GM21717 (cell line): ENCODE data around the gene TBCEL.
"Not testable (repeated sequence)": the region's sequence is repeated elsewhere in the genome, so short reads cannot be mapped to it uniquely, and the experiment has no call there.

ENCODE experiments used
- ATAC-seq: cut with Tn5 transposase; IDR thresholded peaks from one replicate; pipeline ENCODE4 v1.9.1; 2021; ENCODE audit warnings: mild to moderate bottlenecking, moderate library complexity; ENCODE audit not compliant: unreplicated experiment

Gene TBCEL, protein sequence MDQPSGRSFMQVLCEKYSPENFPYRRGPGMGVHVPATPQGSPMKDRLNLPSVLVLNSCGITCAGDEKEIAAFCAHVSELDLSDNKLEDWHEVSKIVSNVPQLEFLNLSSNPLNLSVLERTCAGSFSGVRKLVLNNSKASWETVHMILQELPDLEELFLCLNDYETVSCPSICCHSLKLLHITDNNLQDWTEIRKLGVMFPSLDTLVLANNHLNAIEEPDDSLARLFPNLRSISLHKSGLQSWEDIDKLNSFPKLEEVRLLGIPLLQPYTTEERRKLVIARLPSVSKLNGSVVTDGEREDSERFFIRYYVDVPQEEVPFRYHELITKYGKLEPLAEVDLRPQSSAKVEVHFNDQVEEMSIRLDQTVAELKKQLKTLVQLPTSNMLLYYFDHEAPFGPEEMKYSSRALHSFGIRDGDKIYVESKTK

DNA sequence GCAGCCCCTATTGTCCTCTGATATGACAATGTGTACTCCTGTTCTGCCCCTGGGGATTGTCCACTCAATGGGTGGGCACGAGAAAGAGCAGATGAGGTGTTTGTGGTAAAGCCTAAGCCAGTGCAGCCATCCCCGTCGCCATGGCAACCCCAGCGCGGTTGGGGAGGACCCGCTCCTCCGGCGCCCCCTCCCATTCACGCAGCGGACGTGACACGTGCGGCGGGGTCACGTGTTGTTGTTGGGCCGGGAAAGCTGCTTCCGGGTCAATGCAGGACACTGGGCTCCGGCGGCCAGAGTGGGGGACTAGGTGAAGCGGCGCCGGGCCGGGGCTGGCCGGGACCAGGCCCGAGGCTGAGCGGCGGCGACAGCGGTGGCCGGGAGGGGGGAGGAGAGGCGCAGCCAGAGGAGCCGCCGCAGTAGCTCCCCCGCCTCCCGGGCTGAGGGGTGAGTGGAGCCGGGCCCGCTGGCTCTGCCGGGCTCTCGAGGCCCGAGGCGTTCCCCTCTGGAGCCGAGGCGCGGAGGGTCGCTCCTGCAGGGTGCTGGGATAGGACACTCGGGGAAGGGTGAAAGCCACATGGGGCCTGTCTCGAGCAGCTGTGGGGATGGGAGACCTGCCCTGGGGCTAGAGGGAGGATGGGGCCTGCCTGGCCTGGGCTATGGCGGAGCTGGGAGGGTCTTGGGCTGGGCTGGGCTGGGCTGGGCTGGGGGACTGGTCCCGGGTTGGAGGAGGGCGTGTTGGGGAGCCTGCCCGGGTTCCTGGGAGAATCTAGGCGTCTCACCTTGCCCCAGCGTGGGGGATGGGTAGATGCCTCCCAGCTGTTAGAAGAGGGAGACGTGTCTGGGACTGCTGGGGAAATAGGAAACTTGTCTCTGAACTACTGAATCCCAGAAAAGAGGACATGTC lies at the start of gene TBCEL:
Gene TBCEL, plus strand, starts transcription at position 255 of the 904 bp plus-strand sequence. CDS start 21,589 bp downstream, outside the sequence.
- peak; percentile 94 for ATAC-seq

DNA sequence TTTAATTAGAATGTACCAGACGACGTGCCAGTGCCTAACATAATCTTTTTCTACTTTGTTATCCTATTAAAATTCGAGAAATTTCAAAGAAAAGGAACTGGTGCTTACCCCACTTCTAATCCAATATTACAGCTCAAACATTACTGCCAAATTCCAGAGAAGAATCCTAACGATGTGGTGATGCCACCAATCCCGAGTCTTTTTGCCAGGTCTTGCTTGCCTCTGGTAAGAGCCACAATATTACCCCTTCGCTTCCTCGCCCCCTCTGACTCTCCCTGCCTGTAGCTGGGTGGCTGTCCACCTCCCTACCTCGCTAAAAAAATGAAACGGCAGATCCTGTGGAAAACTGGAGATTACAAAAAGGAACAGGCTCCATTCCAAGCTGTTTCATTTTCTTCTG lies 49.4 kb upstream of the TBCEL start:
- ATAC-seq, result no peak

DNA sequence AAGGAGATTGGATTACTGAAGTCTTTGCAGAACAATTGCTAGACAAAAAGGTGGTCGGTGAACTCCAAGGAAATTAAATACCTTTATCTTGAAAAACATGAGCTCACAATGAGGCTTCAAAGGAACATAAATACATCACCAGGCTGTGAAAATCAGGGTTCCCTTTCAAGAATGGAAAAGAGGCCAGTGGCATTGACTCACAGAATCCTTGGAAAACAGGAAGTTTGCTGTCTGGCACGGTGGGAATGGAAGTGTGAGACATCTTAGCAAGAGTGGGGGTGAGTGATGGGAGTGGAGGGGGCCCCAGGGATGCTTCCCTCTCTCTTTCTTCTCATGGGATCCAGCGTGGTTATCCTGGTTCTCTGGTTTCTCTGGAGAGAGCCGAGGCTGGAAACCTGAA lies 48.9 kb upstream of the TBCEL start:
- ATAC-seq, result no peak

DNA sequence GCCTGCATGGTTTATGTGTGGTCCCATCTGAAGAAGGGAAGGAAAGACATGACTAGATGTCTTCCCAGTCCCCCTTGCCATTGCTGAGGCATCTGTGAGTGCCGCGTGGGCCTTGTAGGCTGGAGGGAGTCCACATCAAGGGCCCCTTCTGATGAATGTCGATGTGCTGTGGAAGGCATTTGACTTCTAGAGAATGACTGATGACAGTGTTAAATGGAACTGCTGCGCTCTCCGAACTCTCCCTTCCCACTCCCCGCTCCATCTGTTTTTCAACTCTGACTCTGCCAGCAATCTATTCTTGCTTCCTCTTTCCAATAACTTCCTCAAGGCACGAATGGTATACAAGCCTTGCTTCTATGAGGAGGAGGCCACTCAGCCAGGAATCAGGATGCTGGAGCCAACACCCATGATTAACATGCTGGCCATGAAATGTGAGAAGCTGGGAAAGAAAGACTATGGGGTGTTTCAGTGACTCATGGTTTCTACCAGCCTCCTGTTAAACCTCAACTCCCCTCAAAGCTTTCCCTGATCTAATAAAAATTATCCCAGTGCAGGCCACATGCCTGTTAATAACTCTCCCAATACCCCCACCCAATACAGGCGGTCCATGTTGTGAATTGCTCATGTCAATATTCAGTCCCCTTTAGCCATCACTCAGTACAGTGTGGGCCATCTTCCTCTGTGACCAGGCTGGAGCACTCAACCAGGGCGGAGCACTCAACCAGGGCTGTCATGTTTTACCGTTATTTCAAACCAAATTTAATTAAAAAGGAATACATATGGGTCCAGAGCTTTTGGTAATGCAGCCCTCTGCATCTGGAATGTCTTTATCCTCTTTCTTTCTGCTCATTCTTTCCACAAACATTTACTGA lies 46.4 kb upstream of the TBCEL start:
- ATAC-seq, result no peak

DNA sequence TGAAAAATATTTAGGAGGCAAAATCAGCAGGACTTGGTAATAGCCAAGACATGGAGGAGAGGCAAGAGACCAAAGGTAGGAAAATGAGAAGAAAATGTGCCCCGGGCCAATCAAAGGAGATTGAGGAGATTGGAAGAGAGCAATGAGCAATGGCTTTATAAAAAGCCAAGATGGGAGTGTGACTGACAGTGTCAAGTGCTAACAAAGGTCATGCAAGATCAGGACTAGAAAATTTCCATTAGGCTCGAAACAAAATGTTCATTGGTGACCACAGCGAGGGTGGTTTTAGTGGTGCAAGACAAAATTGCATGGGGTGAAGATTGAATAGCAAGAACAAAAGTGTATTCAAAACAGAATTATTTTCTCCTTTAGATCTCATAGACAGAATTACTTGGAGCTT lies 45.2 kb upstream of the TBCEL start:
- ATAC-seq, result no peak

DNA sequence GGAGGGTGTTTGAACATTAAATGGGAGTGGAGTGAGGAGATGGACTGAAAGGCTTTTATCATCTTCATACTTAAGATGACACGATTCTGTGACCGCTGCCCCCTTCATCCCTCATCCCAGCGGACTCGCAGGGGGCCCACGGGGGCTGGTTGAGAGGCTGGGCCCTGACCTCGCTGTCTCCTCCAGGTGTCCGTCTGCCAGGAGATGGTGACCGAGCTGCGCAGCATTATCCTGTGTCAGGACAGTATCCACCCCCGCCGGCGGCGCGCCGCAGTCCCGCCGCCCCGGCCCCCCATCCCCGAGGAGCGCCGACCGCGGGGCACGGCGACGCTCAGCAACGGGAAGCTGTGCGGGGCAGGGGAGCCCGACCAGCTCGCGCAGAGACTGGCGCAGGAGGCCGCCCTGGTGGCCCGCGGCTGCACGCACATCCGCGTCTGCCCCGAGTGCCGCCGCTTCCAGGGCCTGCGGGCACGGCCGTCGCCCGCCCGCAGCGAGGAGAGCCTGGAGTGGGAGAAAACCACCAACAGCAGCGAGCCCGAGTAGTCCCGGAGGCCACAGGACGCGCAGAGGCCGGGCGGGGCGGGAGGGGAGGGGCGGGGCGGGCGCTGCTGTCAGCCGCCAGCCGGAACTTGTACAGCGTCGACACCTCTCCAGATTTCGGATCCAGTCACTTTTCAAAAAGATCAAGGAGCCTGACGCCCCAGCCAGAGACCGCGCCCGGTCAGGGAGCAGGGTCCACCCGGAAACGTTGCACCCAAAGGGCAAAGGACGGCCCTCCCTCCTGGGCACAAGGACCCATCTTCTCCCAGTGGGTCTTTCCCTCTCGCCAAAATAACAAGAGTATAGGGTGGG lies 38.0 kb upstream of the TBCEL start:
- no peak for ATAC-seq

DNA sequence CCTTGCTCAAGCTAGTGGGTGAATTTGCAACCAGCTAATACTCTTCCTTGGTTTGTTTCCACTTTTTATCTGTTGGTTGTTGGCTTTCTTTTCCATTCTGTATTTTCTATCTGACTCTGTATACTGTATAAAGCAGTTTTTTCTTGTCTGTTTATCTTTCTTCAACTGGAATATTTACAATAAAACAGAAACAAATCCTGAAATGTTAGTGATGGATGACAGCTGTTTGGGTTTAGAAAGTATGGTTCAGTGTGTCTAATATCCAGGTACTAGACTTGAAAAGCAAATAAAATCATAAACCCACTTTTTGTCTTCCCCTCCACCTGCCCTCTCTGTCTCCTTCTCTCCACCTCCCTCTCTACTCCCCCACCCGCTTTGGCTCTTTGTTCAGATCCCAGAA lies 35.3 kb upstream of the TBCEL start:
- ATAC-seq, result no peak

DNA sequence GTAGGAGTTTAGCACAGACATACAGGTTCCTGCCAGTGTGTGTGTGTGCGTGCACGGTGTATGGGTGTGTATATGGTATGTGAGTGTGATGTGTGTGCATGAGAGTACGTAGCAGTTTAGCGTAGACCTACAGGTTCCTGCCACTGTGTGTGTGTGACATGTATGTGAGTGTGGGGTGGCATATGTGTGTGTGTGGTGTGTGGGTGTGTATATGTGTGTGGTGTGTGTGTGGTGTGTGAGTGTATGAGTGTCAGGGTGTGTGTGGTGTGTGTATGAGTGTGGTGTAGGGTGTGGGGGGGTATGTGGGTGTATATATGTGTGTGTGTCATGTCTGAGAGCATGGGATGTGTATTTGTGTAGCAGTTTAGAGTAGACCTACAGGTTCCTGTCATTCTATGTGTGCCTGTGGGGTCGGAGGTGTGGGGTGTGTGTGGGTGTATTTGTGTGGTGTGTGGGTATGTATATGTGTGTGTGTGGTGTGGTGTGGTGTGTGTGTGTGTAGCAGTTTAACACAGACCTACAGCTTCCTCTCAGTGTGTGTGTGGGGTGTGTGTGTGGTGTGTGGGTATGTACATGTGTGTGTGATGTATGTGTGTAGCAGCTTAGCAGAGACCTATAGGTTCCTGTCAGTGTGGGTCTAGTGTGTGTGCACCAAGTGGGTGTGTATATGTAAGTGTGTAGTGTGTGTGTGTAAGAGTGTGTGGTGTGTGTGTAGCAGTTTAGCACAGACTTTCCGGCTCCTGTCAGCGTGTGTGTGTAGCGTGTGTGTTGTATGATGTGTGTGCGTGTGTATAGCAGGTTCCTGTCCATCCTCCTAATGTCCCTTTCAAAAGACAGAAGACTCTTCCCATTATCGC lies 31.8 kb upstream of the TBCEL start:
- ATAC-seq, result no peak

DNA sequence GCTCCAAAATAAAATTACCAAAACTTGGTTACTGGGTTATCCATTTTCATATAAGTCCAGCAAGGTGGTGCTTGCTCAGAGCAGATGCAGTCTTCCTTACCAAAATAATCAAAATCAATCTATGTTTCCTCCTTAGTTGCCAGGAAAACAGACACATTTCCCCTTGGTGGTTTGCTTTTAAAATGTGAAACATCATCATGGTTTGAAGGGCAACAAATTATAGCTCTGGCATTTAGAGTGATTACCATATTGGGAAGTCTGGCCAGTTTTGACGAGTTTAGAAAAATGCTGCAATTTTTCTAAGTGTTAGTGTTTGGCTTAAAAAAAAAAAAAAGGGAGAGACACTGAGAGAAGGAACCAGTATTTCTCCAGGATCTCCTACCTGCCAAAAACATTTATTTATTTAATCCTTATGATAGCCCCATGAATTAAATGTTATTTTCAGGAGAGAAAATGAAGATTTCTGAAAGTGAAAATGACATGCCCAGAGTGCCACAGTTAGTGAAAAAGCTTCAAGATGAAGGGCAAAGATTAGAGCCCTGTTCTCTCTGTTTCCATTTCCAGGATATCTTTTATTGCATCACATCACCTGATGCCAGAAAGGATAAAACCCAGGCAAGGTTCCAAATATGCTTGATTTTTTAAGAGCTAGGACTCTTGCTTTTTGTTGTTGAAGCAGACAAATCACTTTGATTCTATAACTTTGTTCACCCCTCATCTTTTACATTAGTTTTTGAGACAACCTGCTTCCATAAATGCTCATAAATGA lies 29.6 kb upstream of the TBCEL start:
- no peak for ATAC-seq

DNA sequence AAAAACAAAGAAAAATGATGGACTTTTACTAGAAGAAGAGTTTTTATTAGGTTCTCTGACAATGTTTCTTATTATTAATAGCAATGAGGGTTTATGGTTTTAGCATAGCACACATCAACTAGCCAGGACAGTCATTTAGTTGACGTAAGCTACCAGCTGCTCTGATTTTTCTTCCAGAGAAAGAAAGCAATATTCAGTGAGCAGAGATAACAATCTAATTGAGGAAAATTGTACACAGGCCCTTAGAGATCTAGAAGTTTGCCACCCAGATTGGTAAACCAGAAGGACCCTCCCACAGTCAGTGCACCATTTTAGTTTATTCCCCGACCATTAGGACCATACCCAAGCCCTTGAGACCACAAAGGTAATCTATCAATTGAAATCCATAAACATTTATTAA lies 28.7 kb upstream of the TBCEL start:
- no peak for ATAC-seq

DNA sequence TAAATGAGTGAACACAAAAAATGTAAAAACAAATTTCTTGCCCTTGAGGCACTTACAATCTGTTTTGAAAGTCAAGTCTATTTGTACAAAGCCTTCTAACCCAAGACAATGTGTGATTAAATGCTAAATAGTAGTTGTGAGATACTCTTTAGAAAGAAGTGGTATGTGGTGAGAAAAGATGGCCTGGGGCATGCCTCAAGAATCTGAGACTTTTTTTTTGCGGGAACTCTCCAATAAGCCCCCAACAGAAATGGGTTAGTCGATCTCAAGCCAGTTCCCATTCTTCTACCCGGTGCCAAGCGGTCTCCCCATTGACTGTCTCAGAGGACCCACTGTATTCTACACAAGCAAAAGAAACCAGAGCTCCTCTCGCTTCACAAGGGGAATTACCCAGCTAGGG lies 26.9 kb upstream of the TBCEL start:
- no peak for ATAC-seq

DNA sequence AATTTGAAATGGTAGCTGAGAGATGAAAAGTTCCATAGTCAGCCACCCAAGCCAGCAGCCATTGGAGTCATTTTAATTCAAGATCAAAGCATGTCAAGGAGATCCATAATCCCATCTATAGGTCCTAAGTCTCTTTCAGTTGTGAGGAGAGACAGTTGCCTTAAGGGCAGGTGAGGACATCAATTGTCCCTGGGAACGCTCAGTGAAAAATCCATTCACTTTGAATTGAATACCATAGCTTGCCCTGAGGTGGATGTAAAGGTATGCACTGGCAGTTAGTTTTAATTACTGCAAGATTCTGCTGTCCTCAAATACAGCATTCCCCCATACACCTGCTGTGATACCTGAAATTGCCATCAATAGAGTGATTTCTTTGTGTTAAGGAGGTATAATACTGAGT lies 25.3 kb upstream of the TBCEL start:
- ATAC-seq, result no peak

DNA sequence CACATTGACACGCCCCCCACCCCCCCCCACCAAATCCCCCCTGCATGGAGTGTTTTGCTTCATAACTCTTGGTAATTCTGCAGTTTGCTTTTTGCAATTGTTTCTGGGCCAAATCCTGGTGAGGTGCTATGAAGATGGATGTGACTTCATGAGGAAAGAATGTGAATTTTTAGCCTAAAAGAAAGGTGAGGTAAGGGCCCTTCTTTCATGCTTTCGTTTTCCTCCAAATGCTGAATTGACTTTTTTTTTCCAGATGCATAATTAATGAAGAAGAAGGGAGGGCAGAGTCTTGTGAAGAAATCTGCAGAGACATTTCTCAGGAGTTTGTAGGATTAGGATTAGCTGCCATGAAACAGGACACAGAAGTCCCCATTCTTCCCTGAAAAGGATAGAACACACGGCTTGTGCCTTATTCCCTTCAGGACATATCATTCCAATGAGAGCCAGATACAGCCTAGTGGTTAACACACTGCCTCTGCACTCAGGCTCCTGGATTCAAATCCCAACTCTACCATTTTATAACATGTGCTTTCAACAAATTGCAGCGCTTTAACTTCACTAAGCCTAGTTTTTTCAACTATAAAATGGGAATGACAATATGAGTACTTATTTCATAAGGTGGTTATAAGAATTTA lies 19.6 kb upstream of the TBCEL start:
- ATAC-seq, result no peak

DNA sequence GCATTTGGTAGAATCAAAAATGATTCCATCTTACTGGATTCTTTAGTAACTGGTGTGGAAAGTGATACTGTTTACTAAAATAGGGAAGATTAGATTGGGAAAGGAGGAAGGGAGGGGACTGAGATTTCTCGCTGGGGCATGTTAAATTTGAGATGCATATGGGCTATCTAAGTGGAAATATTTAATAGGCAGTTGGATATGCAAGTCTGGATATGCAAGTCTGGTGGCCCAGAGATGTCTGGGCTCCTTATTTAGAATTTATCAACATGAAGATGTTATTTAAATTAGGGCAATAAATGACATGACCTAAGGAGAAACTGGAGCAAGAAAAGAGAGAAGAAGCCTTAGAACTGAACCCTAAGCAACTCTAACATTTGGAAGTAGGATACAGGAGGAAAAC lies 17.0 kb upstream of the TBCEL start:
- no peak for ATAC-seq

DNA sequence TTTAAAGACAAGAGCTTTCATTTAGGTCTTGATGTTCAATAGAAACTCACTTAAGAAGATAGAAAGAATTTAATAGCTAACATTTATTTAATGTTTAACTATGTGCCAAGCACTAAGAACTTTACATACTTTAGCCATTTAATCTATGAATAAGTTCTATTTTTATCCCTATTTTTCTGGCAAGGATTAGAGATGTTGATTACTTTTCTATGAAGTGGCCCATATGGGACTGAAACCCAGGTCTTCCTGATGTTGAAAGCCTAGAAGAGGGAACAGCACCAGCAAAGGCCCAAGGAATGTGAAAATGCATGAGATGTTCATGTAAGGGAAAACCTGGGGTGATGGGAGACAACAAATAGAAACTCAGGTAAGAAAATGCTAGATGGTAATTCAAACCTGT lies 15.4 kb upstream of the TBCEL start:
- ATAC-seq, result no peak

DNA sequence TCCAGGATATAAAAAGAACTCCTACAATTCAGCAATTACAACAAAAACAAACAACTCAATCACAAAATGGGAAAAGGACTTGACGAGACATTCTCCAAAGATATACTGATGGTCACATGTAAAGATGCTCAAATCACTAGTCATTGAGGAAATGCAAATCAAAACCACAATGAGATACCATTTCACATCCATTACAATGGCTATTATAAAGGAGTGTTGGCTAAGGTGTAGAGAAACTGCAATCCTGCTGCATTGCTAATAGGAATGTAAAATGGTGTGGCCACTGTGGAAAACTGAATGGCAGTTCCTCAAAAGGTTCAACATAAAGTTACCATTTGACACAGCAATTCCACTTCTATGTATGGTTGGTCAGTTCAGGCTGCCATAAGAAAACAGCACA lies 11.8 kb upstream of the TBCEL start:
- ATAC-seq, result no peak

DNA sequence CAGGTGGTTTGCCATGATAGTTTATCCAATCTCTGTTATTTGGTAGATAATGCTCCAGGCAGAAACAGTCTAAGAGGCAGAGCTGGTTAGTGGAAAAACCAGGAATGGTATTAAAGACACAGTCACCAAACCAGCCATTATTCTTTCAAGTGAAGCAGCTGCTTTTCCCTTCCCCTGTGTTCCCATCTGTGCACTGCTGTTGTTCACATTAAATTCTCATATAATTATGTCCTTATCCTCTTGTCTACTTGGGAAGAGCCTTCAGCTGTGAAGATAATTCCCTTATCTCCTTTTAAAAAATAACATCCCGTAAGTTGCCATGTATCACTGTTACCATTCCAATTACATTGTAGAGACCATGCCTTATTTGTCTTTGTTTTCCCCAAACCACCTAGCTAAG lies 5.2 kb upstream of the TBCEL start:
- ATAC-seq, result no peak

DNA sequence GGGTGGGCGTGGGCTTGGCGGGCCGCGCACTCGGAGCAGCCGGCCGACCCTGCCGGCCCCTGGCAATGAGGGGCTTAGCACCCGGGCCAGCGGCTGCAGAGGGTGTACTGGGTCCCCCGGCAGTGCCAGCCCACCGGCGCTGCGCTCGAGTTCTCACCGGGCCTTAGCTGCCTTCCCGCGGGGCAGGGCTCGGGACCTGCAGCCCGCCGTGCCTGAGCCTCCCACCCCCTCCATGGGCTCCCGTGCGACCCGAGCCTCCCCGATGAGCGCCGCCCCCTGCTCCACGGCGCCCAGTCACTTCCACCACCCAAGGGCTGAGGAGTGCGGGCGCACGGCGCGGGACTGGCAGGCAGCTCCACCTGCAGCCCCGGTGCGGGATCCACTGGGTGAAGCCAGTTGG lies 2.2 kb upstream of the TBCEL start:
- ATAC-seq, result not testable (repeated sequence)
